H1 (cell line): ENCODE results near the gene STK33. TPM values are rescaled to one million over a fixed set of nuclear protein-coding genes. Genes with fewer than 3 reads are reported as not detected.

ENCODE experiments used
- CTCF ChIA-PET: fragments of 300-600 bp; sonication (Branson Sonifier 250); formaldehyde crosslinking; loops from one replicate; lab custom pipeline; 2021; ENCODE audit not compliant: partially characterized antibody; lab: Charles Lee
- POLR2A ChIA-PET: fragments of 300-600 bp; sonication (Branson Sonifier 250); formaldehyde crosslinking; loops from one replicate; lab custom pipeline; 2021; ENCODE audit warnings: inconsistent platforms; ENCODE audit not compliant: partially characterized antibody; lab: Charles Lee
- DNase-seq, 2 experiments: peaks; one replicate each; pipeline versions ENCODE4 v3.0.0 to v3.0.0-alpha.2; 2010 to 2022; ENCODE audit warnings: low spot score in 2 of 2, low read depth in 1 of 2, mixed read lengths in 1 of 2
- FAIRE-seq: peaks from 2 replicates; lab custom pipeline; 2011; peaks lifted over from hg19 to GRCh38; lab: Jason Lieb, UNC
- H2AFZ ChIP-seq: 2 replicates; pipeline ENCODE4 v1.8.1; 2012; ENCODE audit warnings: low read length, inconsistent platforms
- H2AK5ac ChIP-seq: 2 replicates; pipeline ENCODE4 v1.6.1; 2013; ENCODE audit warnings: low read depth, low read length
- H2BK120ac ChIP-seq: replicated peaks from 2 replicates; pipeline ENCODE3; 2013; ENCODE audit warnings: low read depth, low read length, inconsistent platforms
- H2BK12ac ChIP-seq: 2 replicates; pipeline ENCODE4 v1.6.1; 2013; ENCODE audit warnings: low read depth, low read length
- H2BK15ac ChIP-seq: 2 replicates; pipeline ENCODE4 v1.6.1; 2013; ENCODE audit warnings: low read length
- H2BK20ac ChIP-seq: 2 replicates; pipeline ENCODE4 v1.6.1; 2013; ENCODE audit warnings: low read length
- H2BK5ac ChIP-seq: 2 replicates; pipeline ENCODE4 v1.6.1; 2013; ENCODE audit warnings: low read depth, low read length
- H3K14ac ChIP-seq: 2 replicates; pipeline ENCODE4 v1.6.1; 2013; ENCODE audit warnings: inconsistent platforms; ENCODE audit not compliant: insufficient read length
- H3K18ac ChIP-seq: 2 replicates; pipeline ENCODE4 v1.6.1; 2013; ENCODE audit warnings: low read length; ENCODE audit errors: extremely low read depth
- H3K23ac ChIP-seq: 2 replicates; pipeline ENCODE4 v1.6.1; 2013; ENCODE audit warnings: inconsistent platforms; ENCODE audit not compliant: insufficient read length
- H3K23me2 ChIP-seq: 2 replicates; pipeline ENCODE4 v1.6.1; 2013; ENCODE audit warnings: low read depth, low read length
- H3K27ac ChIP-seq: 2 replicates; pipeline ENCODE4 v1.6.1; 2011; ENCODE audit warnings: low read depth, low read length, inconsistent platforms
- H3K27me3 ChIP-seq, 4 experiments: replicated peaks in 1 of 4; 1 replicate in 1 of 4; 2 replicates in 3 of 4; pipeline versions ENCODE4 v1.6.1 to v1.8.1; 2011 to 2013; ENCODE audit warnings: low read length in 3 of 4, mild to moderate bottlenecking in 3 of 4, inconsistent platforms in 2 of 4, mixed read lengths in 2 of 4, moderate library complexity in 1 of 4; ENCODE audit not compliant: control insufficient read depth in 3 of 4, insufficient read depth in 3 of 4; ENCODE audit errors: extremely low read depth in 1 of 4
- H3K36me3 ChIP-seq, 4 experiments: 2 replicates each; pipeline versions ENCODE4 v1.6.1 to v1.8.1; 2011 to 2013; ENCODE audit warnings: mild to moderate bottlenecking in 4 of 4, low read length in 3 of 4, moderate library complexity in 2 of 4, control low read depth in 1 of 4, inconsistent platforms in 1 of 4; ENCODE audit not compliant: insufficient read depth in 4 of 4, control insufficient read depth in 2 of 4
- H3K4ac ChIP-seq: replicated peaks from 2 replicates; pipeline ENCODE3; 2013; ENCODE audit warnings: low read length, low read depth, mixed read lengths, inconsistent platforms; ENCODE audit not compliant: insufficient read length
- H3K4me1 ChIP-seq, 4 experiments: replicated peaks in 1 of 4; 1 replicate in 1 of 4; 2 replicates in 3 of 4; pipeline versions ENCODE4 v1.6.1 to v1.8.1; 2011 to 2013; ENCODE audit warnings: low read length in 3 of 4, inconsistent platforms in 2 of 4, mixed read lengths in 1 of 4; ENCODE audit not compliant: insufficient read depth in 4 of 4, control insufficient read depth in 3 of 4
- H3K4me2 ChIP-seq, 2 experiments: 2 replicates each; pipeline versions ENCODE4 v1.6.1 to v1.8.1; 2011 to 2013; ENCODE audit warnings: low read depth in 2 of 2, low read length in 2 of 2, control low read depth in 1 of 2, inconsistent platforms in 1 of 2, mild to moderate bottlenecking in 1 of 2; ENCODE audit not compliant: insufficient read depth in 1 of 2
- H3K4me3 ChIP-seq, 4 experiments: fragments of 200-600, 300-600 bp in 1 of 4; sonication (generic), shearing (Covaris generic), sonication (Bioruptor Twin) in 1 of 4; 2 replicates each; pipeline versions ENCODE4 v1.5.1 to v1.8.1; 2011 to 2016; ENCODE audit warnings: low read length in 4 of 4, low read depth in 3 of 4, control low read depth in 2 of 4, inconsistent platforms in 2 of 4, mild to moderate bottlenecking in 2 of 4, mixed read lengths in 1 of 4, moderate library complexity in 1 of 4; ENCODE audit not compliant: insufficient read depth in 2 of 4; ENCODE audit errors: extremely low read depth in 1 of 4
- H3K56ac ChIP-seq: replicated peaks from 2 replicates; pipeline ENCODE3; 2013; ENCODE audit warnings: low read depth, mild to moderate bottlenecking, mixed read lengths, low read length, inconsistent platforms; ENCODE audit not compliant: insufficient read length
- H3K79me1 ChIP-seq: 2 replicates; pipeline ENCODE4 v1.6.1; 2013; ENCODE audit warnings: low read depth, low read length, control low read depth
- H3K79me2 ChIP-seq, 2 experiments: 2 replicates each; pipeline versions ENCODE4 v1.6.1 to v1.8.1; 2012 to 2013; ENCODE audit warnings: low read length in 2 of 2, mild to moderate bottlenecking in 2 of 2, inconsistent platforms in 1 of 2; ENCODE audit not compliant: insufficient read depth in 2 of 2, control insufficient read depth in 1 of 2
- H3K9ac ChIP-seq, 4 experiments: replicated peaks in 1 of 4; 1 replicate in 1 of 4; 2 replicates in 3 of 4; pipeline versions ENCODE4 v1.6.1 to v1.8.1; 2011 to 2013; ENCODE audit warnings: low read depth in 3 of 4, low read length in 3 of 4, control low read depth in 2 of 4, mild to moderate bottlenecking in 2 of 4, moderate library complexity in 2 of 4, inconsistent platforms in 1 of 4; ENCODE audit errors: extremely low read depth in 1 of 4
- H3K9me3 ChIP-seq, 2 experiments: 2 replicates each; pipeline versions ENCODE4 v1.6.1 to v1.8.1; 2012 to 2013; ENCODE audit warnings: mild to moderate bottlenecking in 2 of 2, moderate library complexity in 2 of 2, control low read depth in 1 of 2, inconsistent platforms in 1 of 2, low read depth in 1 of 2, low read length in 1 of 2, mixed read lengths in 1 of 2; ENCODE audit not compliant: insufficient read depth in 2 of 2
- H4K20me1 ChIP-seq, 2 experiments: replicated peaks in 1 of 2; 2 replicates each; pipeline versions ENCODE3 to v1.8.1; 2011 to 2013; ENCODE audit warnings: inconsistent platforms in 2 of 2, low read length in 2 of 2, mild to moderate bottlenecking in 1 of 2; ENCODE audit not compliant: insufficient read depth in 2 of 2, control insufficient read depth in 1 of 2
- H4K5ac ChIP-seq: 2 replicates; pipeline ENCODE4 v1.6.1; 2013; ENCODE audit warnings: low read length, low read depth, mixed read lengths, inconsistent platforms; ENCODE audit not compliant: insufficient read length
- H4K8ac ChIP-seq: 2 replicates; pipeline ENCODE4 v1.8.0; 2013; ENCODE audit warnings: mild to moderate bottlenecking, moderate library complexity, low read length, inconsistent platforms; ENCODE audit not compliant: insufficient read depth; ENCODE audit errors: extremely low read depth
- H4K91ac ChIP-seq: replicated peaks from 2 replicates; pipeline ENCODE3; 2013; ENCODE audit warnings: low read length, mixed read lengths, inconsistent platforms; ENCODE audit not compliant: insufficient read length
- EGR1 ChIP-seq: IDR thresholded peaks from 2 replicates; pipeline ENCODE4 v1.6.1; 2011; ENCODE audit warnings: low read depth, low read length, borderline replicate concordance
- KDM1A ChIP-seq: fragments of 200-600, 300-600 bp; sonication (generic); IDR thresholded peaks from 2 replicates; pipeline ENCODE4 v1.7.1; 2016; ENCODE audit warnings: mild to moderate bottlenecking, low read length, borderline replicate concordance
- WGBS, 2 experiments: shearing (Covaris generic) in 1 of 2; methylation state at CpG; one replicate each; pipeline versions ENCODE4 v1.1.6 to v1.1.7; 2013 to 2015; ENCODE audit warnings: low lambda C conversion rate in 2 of 2, mixed read lengths in 2 of 2, inconsistent platforms in 1 of 2, low coverage in 1 of 2, missing lambda C conversion rate in 1 of 2; ENCODE audit not compliant: insufficient replicate concordance in 2 of 2, insufficient coverage in 1 of 2, insufficient read length in 1 of 2; ENCODE audit errors: extremely low coverage in 1 of 2, missing lambda C conversion rate in 1 of 2; 5-methylcytosine and 5-hydroxymethylcytosine counted together
- polyA plus RNA-seq, 7 experiments: library from polyadenylated mRNA; depleted of rRNA in 3 of 7; stranded (reverse) in 5 of 7; unstranded in 2 of 7; fragments of >200 nt in 5 of 7; fragments of 200-250 nt in 2 of 7; gene quantifications; 1 replicate in 5 of 7; 2 replicates in 1 of 7; 4 replicates in 1 of 7; pipeline versions ENCODE4 v1.2.1 to v1.2.3, GENCODE V29; 2011 to 2013; ENCODE audit warnings: missing spikeins in 2 of 7, mixed read lengths in 2 of 7
- total RNA-seq: library from RNA; stranded (reverse); fragmentation: NEBNext Ultra II Directional; extraction: Animal tissue kit (Norgen Biotek cat#: 25700); gene quantifications from 2 replicates; pipeline ENCODE4 v1.2.1, GENCODE V29; 2021

STK33 gene
- total and polyA plus RNA-seq, 2 of the 8 experiments (the other 6 are each of a cell fraction or from before 2014, with no cell fraction given) = 8.8 to 25.1 TPM

DNA sequence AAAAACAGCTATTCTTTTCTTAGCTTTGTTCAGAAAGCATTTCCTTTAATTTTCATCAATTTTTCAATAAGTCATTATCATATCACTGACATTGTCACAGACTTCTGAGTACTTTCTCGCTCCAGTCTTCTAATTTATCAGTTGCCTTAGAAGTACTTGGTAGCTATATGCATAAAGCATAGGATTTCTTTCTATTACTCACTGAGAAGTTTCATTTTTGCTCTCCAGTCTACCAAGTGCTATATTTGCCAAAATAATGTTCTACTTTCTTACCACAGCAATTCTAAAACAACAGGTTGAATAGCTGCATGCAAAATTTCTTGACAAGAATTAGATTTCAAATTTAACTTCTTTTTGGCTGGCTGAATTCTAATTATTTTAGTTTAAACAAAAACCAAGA, 116.3 kb downstream of the STK33 start:
- Histone ChIP-seq H2BK5ac (no peak overlapping the region), H4K5ac (no peak overlapping the region), H3K14ac (no peak overlapping the region), H2AK5ac (no peak overlapping the region), H3K79me2 (no peaks in the 10 kb centered on the region), H4K20me1 (no peaks in the 10 kb centered on the region), H2BK120ac (no peak overlapping the region), H3K4me2 (no peak overlapping the region), H3K23ac (no peak overlapping the region), H4K91ac (no peak overlapping the region), H3K27ac (no peak overlapping the region), H3K9me3 (no peaks in the 10 kb centered on the region), H3K4me1 (no peaks in the 10 kb centered on the region), H3K18ac (no peak overlapping the region), H3K23me2 (no peaks in the 10 kb centered on the region), H3K9ac (no peak overlapping the region), H2AFZ (no peak overlapping the region), H3K4me3 (no peak overlapping the region), H3K36me3 (no peaks in the 10 kb centered on the region), H3K79me1 (no peaks in the 10 kb centered on the region), H3K4ac (no peak overlapping the region), H3K56ac (no peak overlapping the region), H2BK12ac (no peak overlapping the region), H2BK20ac (no peak overlapping the region), H2BK15ac (no peak overlapping the region), H4K8ac (no peak overlapping the region), H3K27me3 (no peaks in the 10 kb centered on the region)
- FAIRE-seq (no peak), DNase-seq (no peak)
- POLR2A ChIA-PET = no interaction called here
- WGBS, 2 experiments = 92% methylated on average over 1 of the region's 1 CpG; no CpG with 5 or more reads in 1 of the 2 experiments
- CTCF ChIA-PET = no interaction called here
- TF ChIP-seq KDM1A = no peak
- TF ChIP-seq EGR1 = no peak
